CD1c-positive myeloid dendritic cell (primary cell): ENCODE results near the gene B3GNT2.

Source experiments
- DNase-seq: peaks from one replicate; pipeline ENCODE4 v3.0.0-alpha.2; 2016; ENCODE audit errors: extremely low spot score

B3GNT2 gene

DNA sequence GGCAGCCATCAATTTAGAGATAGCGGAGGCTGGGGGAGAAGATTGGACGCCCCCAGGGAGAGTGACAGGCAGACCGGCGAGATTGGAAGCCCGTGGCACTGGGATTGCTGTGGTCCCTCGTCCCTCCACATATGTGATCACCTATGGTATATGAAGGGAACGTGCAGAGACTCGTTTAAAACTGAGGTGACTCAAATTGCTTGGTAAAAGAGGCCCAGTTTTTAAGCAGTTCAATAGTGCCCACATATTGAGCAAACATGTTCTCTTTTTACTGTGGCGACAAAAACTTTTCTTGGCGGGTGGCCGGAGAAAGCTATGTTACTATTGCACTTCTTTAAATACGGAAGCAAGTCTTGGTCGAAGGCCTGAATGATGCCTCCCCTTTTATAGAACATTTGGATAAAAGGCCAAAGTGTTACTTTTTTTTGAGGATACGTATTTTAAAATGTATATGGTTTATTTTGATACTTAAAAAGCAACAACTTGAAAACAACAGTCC is 9.1 kb downstream of the B3GNT2 start:
- DNase-seq: no peak

- no peak for DNase-seq
Observed at GRCh38 chr2:62205554-62205953, 9.6 kb downstream of the B3GNT2 start.

- DNase-seq: no peak
Observed at GRCh38 chr2:62206024-62206423, 10.1 kb downstream of the B3GNT2 start.

DNA sequence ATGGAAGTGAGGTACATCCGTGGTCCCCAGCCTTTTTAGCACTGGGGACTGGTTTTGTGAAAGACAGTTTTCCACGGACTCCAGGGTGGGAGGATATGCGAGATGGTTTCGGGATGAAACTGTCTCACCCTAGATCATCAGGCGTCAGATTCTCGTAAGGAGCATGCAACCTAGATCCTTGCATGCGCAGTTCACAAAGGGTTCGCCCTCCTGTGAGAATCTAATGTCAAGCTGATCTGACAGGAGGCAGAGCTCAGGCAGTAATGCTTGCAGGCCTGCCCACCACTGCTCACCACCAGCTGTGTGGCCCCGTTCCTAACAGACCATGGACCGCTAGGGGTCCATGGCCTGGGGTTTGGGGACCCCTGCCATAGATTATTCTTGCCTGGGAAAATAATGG is 11.6 kb downstream of the B3GNT2 start:
- no peak for DNase-seq

DNA sequence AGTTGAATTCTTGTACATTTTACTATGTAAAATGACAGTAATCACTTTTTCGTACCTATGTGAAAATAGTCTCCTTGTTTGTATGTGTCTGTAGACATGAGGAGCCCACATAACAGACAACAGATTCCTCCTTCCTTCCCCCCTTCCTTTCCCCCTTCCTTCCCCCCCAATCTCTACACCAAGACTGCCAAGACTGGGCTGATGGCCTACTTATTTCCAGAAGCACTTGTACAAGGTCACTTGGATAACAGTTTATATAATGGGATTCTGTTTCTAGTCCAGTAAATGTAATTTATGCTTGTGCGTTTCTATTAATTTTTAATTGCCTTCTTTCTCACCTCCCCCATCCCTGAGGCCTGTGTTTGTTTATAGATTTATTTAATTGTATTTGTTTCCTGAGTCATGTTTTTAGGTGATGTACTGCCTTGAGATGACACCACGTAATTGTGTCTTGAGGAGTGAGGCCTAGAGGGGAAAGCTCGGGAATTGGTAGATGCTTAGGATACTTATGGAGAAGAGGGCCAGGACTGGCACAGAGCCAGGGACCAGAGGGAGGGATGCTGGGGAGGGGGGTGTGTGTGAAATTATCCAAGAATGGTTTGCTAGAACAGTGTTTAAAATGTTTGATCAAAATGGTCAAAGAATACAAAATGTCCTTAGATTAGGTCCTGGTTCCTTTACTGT is 12.3 kb downstream of the B3GNT2 start:
- no peak for DNase-seq

GRCh38 chr2:62208758-62209114 is 12.8 kb downstream of the B3GNT2 start:
- DNase-seq: no peak

DNA sequence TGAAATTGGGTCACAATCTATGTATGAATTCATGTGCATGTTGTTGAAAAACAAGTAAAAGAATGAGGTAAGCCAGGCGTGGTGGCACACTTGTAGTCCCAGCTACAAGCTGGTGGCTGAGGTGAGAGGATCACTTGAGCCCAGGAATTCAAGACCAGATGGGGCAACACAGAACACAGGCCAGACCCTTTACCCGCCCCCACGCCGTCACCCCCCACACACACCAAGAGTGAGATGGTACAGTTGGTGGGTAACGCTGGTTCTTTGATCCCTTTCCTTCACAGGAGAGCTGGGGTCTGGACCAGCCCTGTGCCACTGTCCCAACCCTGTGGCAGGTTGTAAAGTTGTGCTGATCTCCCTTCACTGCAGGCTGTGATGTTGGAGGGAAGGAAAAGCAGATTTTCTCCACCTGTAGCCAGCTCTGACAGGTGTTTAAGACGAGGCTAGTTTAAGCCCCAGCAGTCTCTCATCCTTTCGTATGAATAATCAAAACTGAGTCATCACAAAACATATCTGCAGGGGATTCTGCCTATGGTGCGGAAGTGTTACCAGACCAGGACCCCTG is 13.6 kb downstream of the B3GNT2 start:
- no peak for DNase-seq

DNA sequence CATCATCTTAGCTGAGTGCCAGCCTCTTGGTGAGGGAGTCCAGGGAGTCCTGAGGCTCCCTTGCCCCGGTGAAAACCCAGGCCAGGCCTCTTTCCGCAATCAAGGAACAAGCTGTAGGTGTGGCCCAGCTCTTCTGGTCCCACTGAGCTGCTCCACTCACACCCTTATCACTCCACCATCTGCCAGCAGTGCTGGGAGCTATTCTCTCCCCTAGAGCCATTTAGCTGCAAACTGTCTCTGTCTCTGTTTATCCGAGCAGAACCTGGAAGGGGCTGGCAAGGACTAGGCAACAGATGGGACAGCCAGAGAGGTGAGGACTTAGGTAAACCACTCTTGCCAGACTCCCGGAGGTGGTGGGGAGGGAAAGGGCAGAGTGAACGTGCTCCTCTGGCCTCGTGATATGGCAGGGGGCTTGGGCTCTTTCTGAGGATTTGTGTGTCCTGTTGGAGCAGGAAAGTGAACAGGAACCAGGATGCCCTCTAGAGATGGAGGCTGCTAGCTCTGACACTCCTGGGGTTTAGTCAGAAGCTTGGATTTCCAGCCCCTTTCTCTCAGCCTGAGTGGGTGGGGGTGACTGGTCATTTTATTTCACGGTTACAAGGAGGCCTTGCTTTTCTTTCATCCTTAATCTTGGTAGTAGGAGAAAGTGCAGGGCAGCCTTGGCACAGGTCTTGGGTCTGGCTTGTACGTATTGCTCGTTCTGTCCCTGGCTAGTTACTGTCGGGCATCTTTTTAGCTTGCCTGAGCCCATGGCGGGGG is 19.6 kb downstream of the B3GNT2 start:
- peak; percentile 26 for DNase-seq

DNA sequence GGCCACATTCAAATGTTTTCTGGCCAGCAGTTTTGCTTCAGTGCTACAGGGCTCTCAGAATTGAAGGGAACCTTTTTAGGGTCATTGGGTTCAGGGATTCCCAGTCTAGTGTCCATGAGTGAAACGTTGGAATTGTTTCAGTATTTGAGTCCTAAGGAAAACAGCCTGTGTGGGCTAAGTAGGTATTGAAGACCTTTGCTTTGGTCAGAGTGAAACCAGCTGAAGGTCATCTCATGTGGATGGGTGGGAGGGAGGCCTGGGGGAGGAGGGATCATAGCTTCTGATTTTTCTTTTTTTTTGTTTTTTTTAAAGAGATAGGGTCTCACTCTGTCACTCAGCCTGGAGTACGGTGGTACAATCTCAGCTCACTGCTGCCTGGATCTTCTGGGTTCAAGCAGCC is 20.2 kb downstream of the B3GNT2 start:
- DNase-seq: no peak

DNA sequence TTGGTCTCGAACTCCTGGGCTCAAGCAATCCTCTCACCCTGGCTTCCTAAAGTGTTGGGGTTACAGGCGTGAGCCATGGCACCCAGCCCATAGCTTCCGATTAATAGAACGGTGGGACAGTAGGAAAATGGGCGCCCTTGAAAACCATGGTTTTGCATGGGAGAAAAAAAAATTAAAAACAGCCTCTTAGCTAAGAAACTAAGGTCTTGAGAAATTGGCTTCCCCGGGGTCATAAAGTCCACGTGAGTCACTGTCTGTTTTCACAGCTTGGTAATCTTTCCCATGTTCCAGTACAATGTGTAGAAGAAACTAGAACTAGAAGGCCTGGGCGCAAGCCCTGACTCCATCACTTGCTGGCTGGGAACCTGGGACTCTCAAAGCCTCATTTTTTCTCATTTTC is 20.7 kb downstream of the B3GNT2 start:
- no peak for DNase-seq

GRCh38 chr2:62217421-62217820 is 21.5 kb downstream of the B3GNT2 start:
- DNase-seq: no peak

GRCh38 chr2:62217970-62218369 is 22.1 kb downstream of the B3GNT2 start:
- peak; percentile 21 for DNase-seq

DNA sequence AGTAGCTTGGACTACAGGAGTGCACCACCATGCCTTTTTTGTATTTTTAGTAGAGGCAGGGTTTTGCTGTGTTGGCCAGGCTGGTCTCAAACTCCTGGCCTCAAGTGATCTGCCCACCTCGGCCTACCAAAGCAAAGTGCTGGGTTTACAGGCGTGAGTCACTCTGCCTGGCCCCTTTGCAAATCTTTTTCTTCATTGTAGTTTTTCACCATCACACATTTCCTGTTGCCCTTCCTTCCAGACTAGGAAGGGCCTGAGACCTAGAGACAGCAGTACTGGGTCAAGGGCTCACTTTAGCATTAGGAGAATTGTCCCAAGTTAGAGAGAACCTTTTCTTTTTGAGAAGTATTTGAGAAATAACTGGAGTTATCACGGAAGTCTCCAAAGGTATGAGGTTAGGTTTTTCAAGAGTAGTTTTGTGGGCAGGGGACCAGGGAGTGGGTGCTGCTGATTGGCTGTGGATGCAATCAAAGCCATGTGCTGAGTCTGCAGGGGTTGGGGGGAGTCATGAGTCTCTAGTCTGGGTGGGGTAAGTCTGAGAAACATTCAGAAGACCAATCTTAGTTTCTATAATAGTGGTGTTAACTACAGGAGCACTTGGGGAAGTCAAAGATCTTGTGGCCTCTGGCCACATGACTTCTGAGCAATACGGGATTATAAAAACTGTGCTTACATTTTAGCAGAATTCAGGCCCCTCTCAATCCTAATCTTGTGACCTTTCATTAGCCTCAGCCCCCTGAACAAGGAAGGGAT is 23.7 kb downstream of the B3GNT2 start:
- DNase-seq: no peak

GRCh38 chr2:62221141-62221540 is 25.2 kb downstream of the B3GNT2 start:
- DNase-seq: no peak

GRCh38 chr2:62222171-62222570 is 26.3 kb downstream of the B3GNT2 start:
- DNase-seq: peak; percentile 20

DNA sequence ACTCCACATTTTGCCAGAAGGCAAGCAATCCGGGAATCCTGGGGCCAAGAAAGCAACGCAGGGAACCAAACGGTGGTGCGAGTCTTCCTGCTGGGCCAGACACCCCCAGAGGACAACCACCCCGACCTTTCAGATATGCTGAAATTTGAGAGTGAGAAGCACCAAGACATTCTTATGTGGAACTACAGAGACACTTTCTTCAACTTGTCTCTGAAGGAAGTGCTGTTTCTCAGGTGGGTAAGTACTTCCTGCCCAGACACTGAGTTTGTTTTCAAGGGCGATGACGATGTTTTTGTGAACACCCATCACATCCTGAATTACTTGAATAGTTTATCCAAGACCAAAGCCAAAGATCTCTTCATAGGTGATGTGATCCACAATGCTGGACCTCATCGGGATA is 26.8 kb downstream of the B3GNT2 start:
- DNase-seq: no peak

- no peak for DNase-seq
Observed at GRCh38 chr2:62224976-62225375, 29.1 kb downstream of the B3GNT2 start.

GRCh38 chr2:62227386-62228075 is 31.6 kb downstream of the B3GNT2 start:
- no peak for DNase-seq

- no peak for DNase-seq
Observed at GRCh38 chr2:62229082-62229605, 33.2 kb downstream of the B3GNT2 start.

DNA sequence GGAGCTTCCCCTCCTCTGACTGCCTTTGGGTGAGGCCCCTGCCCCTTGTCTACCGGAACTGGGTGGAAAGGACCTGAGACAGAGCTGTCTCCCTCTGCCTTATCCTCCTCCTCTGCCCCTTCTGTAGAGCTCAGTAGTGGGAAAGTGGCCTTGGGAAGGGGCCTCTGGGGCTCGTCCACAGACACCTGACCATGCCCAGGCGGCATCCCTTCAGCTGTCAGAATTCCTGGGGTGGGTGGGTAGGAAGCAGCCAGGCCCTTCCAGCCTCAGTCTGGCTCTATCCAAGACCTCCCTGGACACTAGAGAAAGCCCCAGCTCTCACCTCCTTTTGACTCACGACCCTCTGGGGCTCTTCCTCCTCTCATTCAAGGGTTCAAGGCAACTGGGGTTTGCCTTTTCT is 35.6 kb downstream of the B3GNT2 start:
- no peak for DNase-seq
